SU-DHL-6 (cell line): ENCODE measurements around the gene EXOC3L1.
A peak's percentile ranks its signal among the peaks of the same experiment; 100 is the strongest.

ENCODE experiments used
- H2AFZ ChIP-seq: fragments of 200-600 bp; sonication (generic); 2 replicates; pipeline ENCODE4 v1.6.1; 2014; ENCODE audit warnings: low read depth, mild to moderate bottlenecking, moderate library complexity, mixed read lengths, antibody characterized with exemption, low read length; ENCODE audit not compliant: severe bottlenecking
- H3F3A ChIP-seq: fragments of 200-600 bp; shearing (Covaris generic); 2 replicates; pipeline ENCODE4 v1.6.0; 2016; ENCODE audit warnings: antibody characterized with exemption, mild to moderate bottlenecking; ENCODE audit not compliant: insufficient read depth
- H3K27ac ChIP-seq: fragments of 200-600 bp; sonication (generic); 2 replicates; pipeline ENCODE4 v1.5.1; 2016; ENCODE audit warnings: low read depth, mild to moderate bottlenecking, low read length, moderate library complexity, mixed read lengths
- H3K27me3 ChIP-seq: fragments of 200-600 bp; sonication (generic), shearing (Covaris generic); 2 replicates; pipeline ENCODE4 v1.6.0; 2014; ENCODE audit warnings: mild to moderate bottlenecking, low read length
- H3K36me3 ChIP-seq: fragments of 200-600 bp; sonication (generic); 2 replicates; pipeline ENCODE4 v1.6.1; 2014; ENCODE audit warnings: mild to moderate bottlenecking, low read length, mixed read lengths
- H3K4me2 ChIP-seq: fragments of 300-600, 200-600 bp; shearing (Covaris generic), sonication (generic); 2 replicates; pipeline ENCODE4 v1.6.0; 2014; ENCODE audit warnings: low read length, low read depth, mild to moderate bottlenecking; ENCODE audit not compliant: poor library complexity, severe bottlenecking
- H3K4me3 ChIP-seq: fragments of 200-600 bp; sonication (generic); 2 replicates; pipeline ENCODE4 v1.5.1; 2014; ENCODE audit warnings: antibody characterized with exemption, low read length, mild to moderate bottlenecking, mixed read lengths; ENCODE audit not compliant: insufficient read depth, poor library complexity, severe bottlenecking
- H3K79me2 ChIP-seq: fragments of 200-600 bp; sonication (generic); 2 replicates; pipeline ENCODE4 v1.6.1; 2014; ENCODE audit warnings: mild to moderate bottlenecking, low read length, moderate library complexity; ENCODE audit not compliant: insufficient read depth
- H3K9ac ChIP-seq: fragments of 200-600 bp; sonication (generic); 2 replicates; pipeline ENCODE4 v1.7.0; 2014; ENCODE audit warnings: mild to moderate bottlenecking, low read length
- H3K9me2 ChIP-seq: fragments of 200-600 bp; sonication (generic); replicated peaks from 2 replicates; pipeline ENCODE4 v1.6.1; 2014; ENCODE audit warnings: low read length; ENCODE audit not compliant: insufficient read depth
- H3K9me3 ChIP-seq: fragments of 200-600 bp; sonication (generic); 2 replicates; pipeline ENCODE4 v1.6.1; 2014; ENCODE audit warnings: low read length, mixed read lengths; ENCODE audit not compliant: insufficient read depth
- H4K20me1 ChIP-seq: fragments of 200-600 bp; sonication (generic); 2 replicates; pipeline ENCODE4 v1.6.1; 2014; ENCODE audit warnings: low read depth, mild to moderate bottlenecking, antibody characterized with exemption, low read length, moderate library complexity, mixed read lengths
- EZH2phosphoT487 ChIP-seq: fragments of 200-600 bp; sonication (generic), shearing (Covaris generic); conservative IDR thresholded peaks from 2 replicates; pipeline ENCODE4 v1.6.1; 2018; ENCODE audit warnings: mild to moderate bottlenecking, antibody characterized with exemption, low read length, moderate library complexity, mixed read lengths
- TF ChIP-seq, protein P1 (sequence below): fragments of 200-600 bp; sonication (generic); IDR thresholded peaks from one replicate; pipeline ENCODE4 v1.5.1; 2017; ENCODE audit warnings: antibody characterized with exemption, mild to moderate bottlenecking, low read length, moderate library complexity; ENCODE audit not compliant: insufficient read depth, poor library complexity, severe bottlenecking

The EXOC3L1 gene

GRCh38 chr16:67193536-67193935 lies 3.6 kb upstream of the EXOC3L1 start:
- TF ChIP-seq EZH2phosphoT487: no peak
- TF ChIP-seq, protein P1, sequence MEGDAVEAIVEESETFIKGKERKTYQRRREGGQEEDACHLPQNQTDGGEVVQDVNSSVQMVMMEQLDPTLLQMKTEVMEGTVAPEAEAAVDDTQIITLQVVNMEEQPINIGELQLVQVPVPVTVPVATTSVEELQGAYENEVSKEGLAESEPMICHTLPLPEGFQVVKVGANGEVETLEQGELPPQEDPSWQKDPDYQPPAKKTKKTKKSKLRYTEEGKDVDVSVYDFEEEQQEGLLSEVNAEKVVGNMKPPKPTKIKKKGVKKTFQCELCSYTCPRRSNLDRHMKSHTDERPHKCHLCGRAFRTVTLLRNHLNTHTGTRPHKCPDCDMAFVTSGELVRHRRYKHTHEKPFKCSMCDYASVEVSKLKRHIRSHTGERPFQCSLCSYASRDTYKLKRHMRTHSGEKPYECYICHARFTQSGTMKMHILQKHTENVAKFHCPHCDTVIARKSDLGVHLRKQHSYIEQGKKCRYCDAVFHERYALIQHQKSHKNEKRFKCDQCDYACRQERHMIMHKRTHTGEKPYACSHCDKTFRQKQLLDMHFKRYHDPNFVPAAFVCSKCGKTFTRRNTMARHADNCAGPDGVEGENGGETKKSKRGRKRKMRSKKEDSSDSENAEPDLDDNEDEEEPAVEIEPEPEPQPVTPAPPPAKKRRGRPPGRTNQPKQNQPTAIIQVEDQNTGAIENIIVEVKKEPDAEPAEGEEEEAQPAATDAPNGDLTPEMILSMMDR: no peak
- Histone ChIP-seq H3K79me2 (peaks cover 24% of the 10 kb centered on the region), H3K4me3 (peak overlapping the region; percentile 92), H3F3A (no peaks in the 10 kb centered on the region), H3K9me2 (no peaks in the 10 kb centered on the region), H3K9ac (peak overlapping the region; percentile 94), H4K20me1 (no peaks in the 10 kb centered on the region), H3K9me3 (no peaks in the 10 kb centered on the region), H3K36me3 (no peaks in the 10 kb centered on the region), H3K27ac (no peak overlapping the region), H3K27me3 (no peaks in the 10 kb centered on the region), H3K4me2 (peak overlapping the region; percentile 92), H2AFZ (no peak overlapping the region)

DNA sequence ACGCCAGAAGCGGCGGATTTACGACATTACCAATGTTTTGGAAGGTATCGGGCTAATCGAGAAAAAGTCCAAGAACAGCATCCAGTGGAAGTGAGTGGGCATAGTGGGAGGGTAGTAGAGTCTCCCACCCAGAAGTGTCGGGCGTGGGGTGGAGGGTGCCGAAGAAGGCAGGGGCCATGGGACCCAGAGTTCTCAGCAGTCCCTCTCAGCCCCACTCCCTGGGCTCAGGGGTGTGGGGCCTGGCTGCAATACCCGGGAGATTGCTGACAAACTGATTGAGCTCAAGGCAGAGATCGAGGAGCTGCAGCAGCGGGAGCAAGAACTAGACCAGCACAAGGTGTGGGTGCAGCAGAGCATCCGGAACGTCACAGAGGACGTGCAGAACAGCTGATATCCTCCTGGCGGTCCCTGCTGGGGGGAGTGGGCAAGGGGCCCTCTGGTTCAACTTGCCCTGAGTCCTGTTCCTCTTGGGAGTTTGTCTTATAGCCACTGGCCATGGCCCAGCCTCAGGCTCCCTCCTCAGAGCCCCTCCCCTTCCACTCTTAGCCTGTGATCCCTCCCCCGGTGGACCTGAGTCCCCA lies 2.9 kb upstream of the EXOC3L1 start:
- no peak overlapping the region for H2AFZ ChIP-seq
- no peaks in the 10 kb centered on the region for H3F3A ChIP-seq
- TF ChIP-seq EZH2phosphoT487: no peak
- TF ChIP-seq, protein P1: no peak
- H3K9me3 ChIP-seq: no peaks in the 10 kb centered on the region
- peak overlapping the region; percentile 92 for H3K4me2 ChIP-seq
- H3K9ac ChIP-seq: peak overlapping the region; percentile 94
- no peak overlapping the region for H3K27ac ChIP-seq
- peaks cover 24% of the 10 kb centered on the region for H3K79me2 ChIP-seq
- no peaks in the 10 kb centered on the region for H3K27me3 ChIP-seq
- no peaks in the 10 kb centered on the region for H3K36me3 ChIP-seq
- no peaks in the 10 kb centered on the region for H3K9me2 ChIP-seq
- no peaks in the 10 kb centered on the region for H4K20me1 ChIP-seq
- H3K4me3 ChIP-seq: peak overlapping the region; percentile 92

DNA sequence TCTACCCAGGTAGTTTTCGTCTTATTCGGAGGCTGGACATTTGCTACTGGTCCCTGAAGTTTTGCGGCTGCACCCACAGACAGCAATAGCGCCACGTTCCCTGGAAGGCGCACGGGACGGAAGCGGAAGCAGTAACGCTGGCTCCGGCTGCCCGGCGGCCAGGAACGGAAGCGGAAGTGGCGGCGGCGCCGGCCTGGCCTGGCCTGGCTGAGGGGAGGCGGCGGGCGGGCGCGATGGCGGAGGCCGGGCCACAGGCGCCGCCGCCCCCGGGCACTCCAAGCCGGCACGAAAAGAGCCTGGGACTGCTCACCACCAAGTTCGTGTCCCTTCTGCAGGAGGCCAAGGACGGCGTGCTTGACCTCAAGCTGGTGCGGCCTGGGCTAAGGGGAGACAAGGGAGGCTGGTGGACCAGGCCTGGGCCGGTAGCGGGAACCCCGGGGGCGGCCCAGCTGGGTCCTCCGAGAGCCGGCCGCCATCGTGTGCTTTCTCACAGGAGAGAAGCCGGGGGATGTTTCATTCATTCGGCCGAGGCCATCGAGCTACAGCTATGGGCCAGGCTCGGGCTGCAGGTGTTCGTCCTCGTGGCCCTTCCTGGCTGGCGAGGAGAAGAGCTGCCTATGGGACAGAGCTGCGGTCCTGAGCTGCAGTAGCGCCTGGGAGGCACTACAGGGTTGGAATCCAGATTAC lies 2.2 kb upstream of the EXOC3L1 start, which contains the start of gene E2F4:
TSS of gene E2F4 (plus strand) at position 161 of the 687 bp plus-strand sequence. CDS start at position 234, 73 bp downstream.
- H3K27me3 ChIP-seq: no peaks in the 10 kb centered on the region
- H2AFZ ChIP-seq: peak within 1 kb of the TSS; percentile 66
- no peaks in the 10 kb centered on the region for H3F3A ChIP-seq
- peak within 1 kb of the TSS; percentile 31; the same call in 1 of the 2 replicates for H3K27ac ChIP-seq
- H3K36me3 ChIP-seq: no peaks in the 10 kb centered on the region
- H3K9me2 ChIP-seq: no peaks in the 10 kb centered on the region
- H3K79me2 ChIP-seq: peaks cover 24% of the 10 kb centered on the region
- H3K4me2 ChIP-seq: peak within 1 kb of the TSS; percentile 92
- no peaks in the 10 kb centered on the region for H3K9me3 ChIP-seq
- no peaks in the 10 kb centered on the region for H4K20me1 ChIP-seq
- peak within 1 kb of the TSS; percentile 94 for H3K9ac ChIP-seq
- TF ChIP-seq, protein P1: no peak
- no peak for TF ChIP-seq EZH2phosphoT487
- H3K4me3 ChIP-seq: peak within 1 kb of the TSS; percentile 92
